HG02970 (cell line): ENCODE measurements around the gene MRPS18A.
"Not testable (repeated sequence)": the region's sequence is repeated elsewhere in the genome, so short reads cannot be mapped to it uniquely, and the experiment has no call there.

Experiments used
- ATAC-seq: cut with Tn5 transposase; IDR thresholded peaks from one replicate; pipeline ENCODE4 v1.9.1; 2021; ENCODE audit warnings: mild to moderate bottlenecking, moderate library complexity, moderate number of reproducible peaks; ENCODE audit not compliant: unreplicated experiment, low FRiP score

Gene MRPS18A

GRCh38 chr6:43717822-43718221 lies 30.2 kb upstream of the MRPS18A start:
- no peak for ATAC-seq

- no peak for ATAC-seq
Measured at GRCh38 chr6:43717389-43717788, 29.8 kb upstream of the MRPS18A start.

GRCh38 chr6:43716099-43716498 lies 28.5 kb upstream of the MRPS18A start:
- no peak for ATAC-seq

- ATAC-seq, result peak; percentile 72
Measured at GRCh38 chr6:43715056-43715788, 27.6 kb upstream of the MRPS18A start.

- no peak for ATAC-seq
Measured at GRCh38 chr6:43714311-43715055, 26.9 kb upstream of the MRPS18A start.

GRCh38 chr6:43713643-43714310 lies 26.2 kb upstream of the MRPS18A start:
- ATAC-seq, result no peak

GRCh38 chr6:43712579-43712978 lies 25.0 kb upstream of the MRPS18A start:
- no peak for ATAC-seq

GRCh38 chr6:43710576-43710975 lies 23.0 kb upstream of the MRPS18A start:
- ATAC-seq, result no peak

- no peak for ATAC-seq
Measured at GRCh38 chr6:43709654-43710303, 22.2 kb upstream of the MRPS18A start.

GRCh38 chr6:43708860-43709653 lies 21.5 kb upstream of the MRPS18A start:
- ATAC-seq, result no peak

- ATAC-seq, result no peak
Measured at GRCh38 chr6:43707767-43708166, 20.2 kb upstream of the MRPS18A start.

- no peak for ATAC-seq
Measured at GRCh38 chr6:43707269-43707668, 19.7 kb upstream of the MRPS18A start.

- no peak for ATAC-seq
Measured at GRCh38 chr6:43706788-43707187, 19.2 kb upstream of the MRPS18A start.

- ATAC-seq, result no peak
Measured at GRCh38 chr6:43705996-43706395, 18.4 kb upstream of the MRPS18A start.

GRCh38 chr6:43703512-43704429 lies 16.2 kb upstream of the MRPS18A start:
- ATAC-seq, result no peak

GRCh38 chr6:43702534-43703440 lies 15.2 kb upstream of the MRPS18A start:
- no peak for ATAC-seq

- ATAC-seq, result no peak
Measured at GRCh38 chr6:43702171-43702533, 14.6 kb upstream of the MRPS18A start.

GRCh38 chr6:43700939-43701560 lies 13.5 kb upstream of the MRPS18A start:
- not testable (repeated sequence) for ATAC-seq
